Measurements from ENCODE around the gene SAMM50.
A peak's percentile ranks its signal among the peaks of the same experiment; 100 is the strongest.

SAMM50 gene

DNA sequence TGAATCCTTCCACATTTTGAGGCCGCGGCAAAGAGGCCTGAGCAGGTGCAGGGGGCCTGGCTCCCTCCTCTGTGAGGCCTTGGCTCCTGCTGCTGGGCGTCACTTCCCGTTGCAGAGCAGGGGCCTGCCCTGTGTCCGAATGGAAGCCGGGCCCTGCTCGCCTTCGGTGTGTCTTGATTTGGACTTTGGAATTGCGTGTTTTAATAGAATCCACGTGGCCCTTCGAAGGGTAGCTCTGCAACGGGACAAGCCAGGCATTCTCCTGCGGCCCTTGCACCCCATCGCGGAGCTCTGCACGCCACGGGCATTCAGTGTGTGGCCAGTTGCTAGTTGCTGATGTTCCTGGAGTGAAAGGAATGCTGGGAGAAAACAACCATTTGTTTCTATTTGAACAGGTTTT lies 25.8 kb downstream of the SAMM50 start:
- no peak for DNase-seq

- no peak for DNase-seq
Observed at GRCh38 chr22:43983808-43984207, 28.6 kb downstream of the SAMM50 start.

DNA sequence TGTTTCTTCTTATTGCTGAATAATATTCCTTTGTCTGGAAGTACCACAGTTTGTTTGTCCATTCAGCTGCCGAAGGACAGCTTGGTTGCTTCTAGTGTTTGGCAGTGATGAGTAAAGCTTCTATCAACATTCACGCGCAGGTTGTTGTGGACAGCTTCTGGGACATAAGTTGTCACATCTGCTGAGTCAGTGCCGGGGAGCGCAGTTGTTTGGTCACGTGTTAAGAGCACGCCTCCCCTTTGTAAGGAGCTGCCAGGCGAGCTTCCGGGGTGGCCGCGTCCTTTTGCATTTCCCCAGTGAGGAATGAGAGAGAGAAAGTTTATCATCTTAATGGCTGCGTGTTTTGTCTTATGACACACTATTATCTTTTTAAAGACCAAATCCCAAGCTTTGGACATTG lies 30.3 kb downstream of the SAMM50 start:
- DNase-seq = no peak

- no peak for DNase-seq
Observed at GRCh38 chr22:43988116-43988820, 33.0 kb downstream of the SAMM50 start.

- DNase-seq = no peak
Observed at GRCh38 chr22:43988960-43989359, 33.7 kb downstream of the SAMM50 start.

DNA sequence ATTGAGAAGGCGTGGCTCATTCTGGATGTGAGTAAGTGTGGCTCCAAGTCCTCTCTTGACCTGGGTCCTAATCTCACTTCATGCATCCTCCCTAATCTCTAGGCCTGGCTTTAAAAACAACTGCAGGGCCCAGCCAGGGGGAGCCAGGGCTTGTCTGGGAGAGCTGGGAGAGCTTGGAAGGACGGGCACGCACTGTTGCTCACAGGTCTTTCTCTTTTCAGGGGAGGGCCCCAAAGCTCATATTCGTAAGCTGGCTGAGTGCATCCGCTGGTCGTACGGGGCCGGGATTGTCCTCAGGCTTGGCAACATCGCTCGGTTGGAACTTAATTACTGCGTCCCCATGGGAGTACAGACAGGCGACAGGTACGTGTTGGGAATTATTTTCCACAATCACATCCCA lies 34.8 kb downstream of the SAMM50 start:
- DNase-seq = no peak

DNA sequence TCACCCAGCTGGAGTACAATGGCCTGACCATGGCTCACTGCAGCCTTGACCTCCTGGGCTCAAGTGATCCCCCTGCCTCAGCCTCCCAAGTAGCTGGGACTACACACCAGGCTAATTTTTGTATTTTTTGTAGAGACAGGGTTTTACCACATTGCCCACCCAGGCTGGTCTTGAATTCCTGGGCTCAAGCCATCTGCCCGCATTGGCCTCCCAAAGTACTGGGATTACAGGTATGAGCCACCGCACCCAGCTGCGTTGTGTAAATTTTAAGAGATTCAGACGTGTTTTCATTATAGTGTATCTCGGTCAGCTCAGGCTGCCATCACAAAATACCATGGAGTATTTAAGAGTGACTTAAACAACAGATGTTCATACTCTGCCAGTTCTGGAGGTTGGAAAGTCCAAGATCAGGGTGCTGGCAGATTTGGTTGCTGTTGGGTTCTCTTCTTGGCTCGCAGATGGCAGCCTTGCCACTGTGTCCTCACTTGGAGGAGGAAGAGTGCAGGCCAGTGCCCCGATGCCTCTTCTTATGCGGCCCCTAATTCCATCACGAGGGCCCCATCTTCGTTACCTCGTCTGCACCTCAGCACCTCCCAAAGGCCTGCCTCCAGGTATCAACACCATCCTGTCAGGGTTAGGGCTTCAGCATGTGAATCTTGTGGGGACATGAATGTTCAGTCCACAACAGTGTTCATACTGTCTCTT lies 36.2 kb downstream of the SAMM50 start:
- no peak for DNase-seq

- DNase-seq = no peak
Observed at GRCh38 chr22:43992331-43992821, 37.1 kb downstream of the SAMM50 start.

DNA sequence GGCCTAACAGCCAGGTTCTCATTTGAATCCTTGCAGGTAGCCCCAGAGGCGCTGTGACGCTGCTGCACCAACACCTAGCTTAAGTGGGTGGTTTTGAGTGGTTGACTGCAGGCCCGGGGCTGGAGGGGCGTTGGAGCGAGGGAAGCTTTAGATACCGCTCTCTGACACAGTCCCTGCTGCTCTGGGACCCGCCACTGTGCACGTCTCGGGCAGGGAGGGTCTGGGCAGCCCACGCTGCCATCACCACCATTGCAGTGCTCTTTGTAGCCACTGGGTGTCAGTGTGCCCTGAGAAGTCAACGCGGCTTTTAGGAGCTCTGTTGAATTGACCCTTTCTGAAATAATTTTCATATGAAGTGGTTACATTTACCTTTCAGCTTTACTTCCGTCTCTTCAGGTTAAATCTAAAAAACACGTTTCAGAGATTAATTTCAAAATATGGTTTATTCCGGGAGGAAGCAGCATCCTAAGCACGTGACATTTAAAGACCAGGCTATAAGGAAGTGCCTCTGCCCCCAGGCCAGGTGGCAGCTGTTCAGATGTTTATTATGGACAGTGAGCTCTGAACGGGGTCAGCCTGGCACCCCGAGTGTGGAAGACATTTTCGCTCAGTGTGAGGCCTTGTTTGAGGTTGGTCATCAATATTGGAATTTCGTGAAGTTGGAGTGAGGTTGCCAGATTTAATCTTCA lies 38.0 kb downstream of the SAMM50 start:
- peak; percentile 72 for DNase-seq

- no peak for DNase-seq
Observed at GRCh38 chr22:43994006-43994405, 38.8 kb downstream of the SAMM50 start.

DNA sequence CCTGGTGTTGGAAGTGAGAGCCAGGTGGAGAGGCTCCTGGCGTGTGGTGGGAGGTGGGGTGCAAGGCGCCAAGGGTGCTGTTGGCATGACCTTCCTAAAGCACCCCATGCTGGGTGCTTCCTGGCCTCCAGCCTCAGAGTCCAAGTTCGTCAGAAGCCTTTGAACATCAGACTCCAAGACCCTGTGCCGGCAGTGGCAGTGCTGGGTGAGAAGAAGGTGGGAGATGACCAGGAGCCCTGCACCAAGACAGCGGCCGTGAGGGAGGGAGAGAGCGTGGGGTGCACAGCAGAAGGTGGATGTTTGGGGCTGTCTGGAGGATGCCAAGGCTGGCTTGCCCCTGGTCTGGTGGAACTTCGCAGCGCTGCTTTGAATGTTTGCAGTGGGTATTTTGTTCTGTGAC lies 39.2 kb downstream of the SAMM50 start:
- no peak for DNase-seq

DNA sequence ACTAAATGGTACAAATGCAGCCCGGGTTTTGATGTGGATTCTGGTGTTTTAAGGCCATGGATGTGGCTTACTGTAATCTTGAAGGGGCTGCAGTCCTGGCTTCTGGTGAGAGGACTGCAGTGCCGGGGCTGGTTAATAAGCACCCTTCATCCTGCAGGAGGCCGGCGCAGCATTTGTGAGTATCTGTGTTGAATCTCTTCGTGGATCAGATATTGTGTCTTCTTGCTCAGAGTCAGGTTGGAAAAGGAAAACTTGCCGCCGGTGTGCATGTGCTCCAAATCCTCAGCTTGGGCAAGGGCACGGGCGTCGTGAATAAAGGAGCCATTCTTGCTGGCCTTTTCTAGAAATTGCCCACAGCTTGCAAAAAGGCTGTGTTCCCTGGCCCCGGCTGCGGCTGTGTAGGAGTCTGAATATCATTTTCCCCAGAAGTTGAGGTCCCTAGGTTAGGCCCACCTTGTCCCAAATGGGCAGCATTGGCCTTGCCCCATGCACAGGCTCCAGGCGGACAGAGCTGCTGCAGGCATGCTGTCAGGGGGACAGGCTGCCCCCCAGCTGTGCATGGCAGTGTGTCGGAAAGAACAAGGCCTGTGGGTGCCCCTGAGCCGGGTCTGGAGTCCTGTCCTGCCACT lies 39.9 kb downstream of the SAMM50 start:
- no peak for DNase-seq

DNA sequence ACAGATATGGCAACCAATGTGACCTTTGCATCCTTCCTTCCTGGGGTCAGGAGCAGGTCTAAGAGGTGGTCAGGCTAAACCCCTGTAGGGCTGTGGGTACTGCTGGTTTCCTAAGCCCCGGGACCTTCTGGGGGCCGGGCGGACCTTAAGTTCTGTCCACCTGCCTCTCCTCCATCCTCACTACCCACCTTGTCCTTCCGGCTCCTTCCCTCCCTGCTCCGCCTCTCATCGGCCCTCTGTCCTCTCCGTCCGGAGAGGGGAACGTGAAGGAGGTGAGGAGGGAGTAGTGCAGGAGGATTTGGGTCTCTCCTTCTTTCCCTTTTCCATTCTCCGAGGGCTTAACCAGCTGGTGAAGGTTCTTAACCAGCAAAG lies 40.5 kb downstream of the SAMM50 start:
- DNase-seq = no peak

GRCh38 chr22:43996170-43996980 lies 41.1 kb downstream of the SAMM50 start:
- peak; percentile 79 for DNase-seq

- no peak for DNase-seq
Observed at GRCh38 chr22:43996981-43997265, 41.7 kb downstream of the SAMM50 start.

- no peak for DNase-seq
Observed at GRCh38 chr22:43998679-43999264, 43.5 kb downstream of the SAMM50 start.

DNA sequence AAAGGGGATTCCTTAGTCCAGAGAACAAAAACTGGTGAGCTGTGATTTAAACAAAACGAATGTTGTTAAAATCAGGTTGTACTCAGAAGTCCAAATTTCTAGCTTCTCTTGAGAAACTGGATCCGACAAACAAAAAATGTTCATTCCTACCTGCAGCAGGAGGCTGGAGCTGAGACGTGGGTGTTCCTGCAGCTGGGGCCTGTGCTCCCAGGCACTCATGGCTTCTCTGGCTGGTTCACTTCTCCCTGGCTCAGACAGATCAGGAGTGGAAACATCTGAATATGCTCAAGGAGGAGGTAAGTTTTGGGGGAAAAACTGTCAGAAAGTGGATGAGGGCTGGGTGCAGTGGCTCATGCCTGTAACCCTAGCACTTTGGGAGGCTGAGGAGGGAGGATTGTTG lies 44.1 kb downstream of the SAMM50 start:
- DNase-seq = no peak

DNA sequence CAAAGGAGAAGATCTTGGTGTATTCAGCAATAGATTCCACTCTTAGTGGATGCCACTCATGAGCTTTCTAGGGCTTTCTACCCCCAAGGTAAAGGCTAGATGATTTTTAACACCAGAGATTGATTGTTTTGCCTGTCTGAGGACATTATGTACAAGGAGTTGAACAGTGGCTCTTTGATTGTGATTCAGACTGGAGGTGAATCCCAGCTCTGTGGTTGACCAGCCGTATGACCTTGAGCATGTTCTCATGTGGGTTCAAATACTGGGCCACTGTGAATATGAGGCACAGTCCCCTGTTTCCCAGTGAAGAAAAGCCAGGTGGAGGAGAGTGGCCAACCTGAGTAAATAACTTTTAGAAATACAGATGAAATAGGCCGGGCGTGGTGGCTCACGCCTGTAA lies 44.9 kb downstream of the SAMM50 start:
- no peak for DNase-seq

GRCh38 chr22:44001521-44001920 lies 46.3 kb downstream of the SAMM50 start:
- DNase-seq = no peak

GRCh38 chr22:44002324-44002723 lies 47.1 kb downstream of the SAMM50 start:
- no peak for DNase-seq

DNA sequence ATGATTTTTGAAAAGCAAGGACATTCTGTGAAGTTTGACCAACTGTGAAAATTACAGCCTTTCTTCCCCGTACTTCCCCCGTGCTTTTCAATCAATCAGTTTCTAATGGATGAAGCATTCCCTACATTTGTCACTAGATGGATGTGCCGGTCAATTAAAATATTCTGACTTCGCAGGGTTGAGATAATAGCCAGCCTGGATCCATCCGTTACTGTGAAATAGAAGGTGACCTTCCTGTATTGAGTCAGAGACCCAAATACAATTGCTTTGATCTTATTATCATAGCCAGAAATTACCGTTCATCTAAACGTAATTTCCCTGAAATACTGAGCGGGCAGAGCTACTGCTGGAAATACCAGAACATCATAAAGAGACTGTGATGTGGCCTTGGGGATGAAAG lies 47.8 kb downstream of the SAMM50 start:
- DNase-seq = no peak

GRCh38 chr22:44003405-44004103 lies 48.3 kb downstream of the SAMM50 start:
- no peak for DNase-seq
